B cell (primary cell): ENCODE results near the gene RAB3IP. TPM values are rescaled to one million over a fixed set of nuclear protein-coding genes. Genes with fewer than 3 reads are reported as not detected.

Experiments
- ATAC-seq: fragments of 200-7000 bp; cut with Tn5 transposase; one replicate; pipeline ENCODE4 v1.10.0; 2021; ENCODE audit warnings: low read depth, mild to moderate bottlenecking, moderate number of reproducible peaks, moderate library complexity
- CTCF ChIA-PET: fragments of 350-600 bp; sonication (Branson Sonifier 250); formaldehyde crosslinking; loops from one replicate; lab custom pipeline; 2021; ENCODE audit warnings: antibody characterized with exemption, inconsistent platforms; lab: Charles Lee
- POLR2A ChIA-PET: fragments of 350-600 bp; sonication (Branson Sonifier 250); formaldehyde crosslinking; loops from one replicate; lab custom pipeline; 2021; ENCODE audit warnings: antibody characterized with exemption; lab: Charles Lee
- DNase-seq: peaks from one replicate; pipeline ENCODE4 v3.0.0; 2013
- H2AFZ ChIP-seq: 2 replicates; pipeline ENCODE4 v1.6.1; 2012; ENCODE audit warnings: mild to moderate bottlenecking, low read depth, low read length; ENCODE audit not compliant: insufficient read depth, poor library complexity, severe bottlenecking
- H3K27ac ChIP-seq, 2 donors: 1 replicate in 1 of 2; 2 replicates in 1 of 2; pipeline ENCODE4 v1.5.1; 2012 to 2013; ENCODE audit warnings: low read length in 2 of 2, mild to moderate bottlenecking in 2 of 2, moderate library complexity in 1 of 2
- H3K27me3 ChIP-seq, 4 experiments: fragments of 200-600 bp in 1 of 4; sonication (generic) in 1 of 4; replicated peaks in 1 of 4; 1 replicate in 2 of 4; 2 replicates in 2 of 4; pipeline versions ENCODE4 v1.6.1 to v1.7.0; 2013 to 2016; ENCODE audit warnings: low read length in 3 of 4, mild to moderate bottlenecking in 2 of 4, mixed read lengths in 1 of 4, moderate library complexity in 1 of 4; ENCODE audit not compliant: insufficient read depth in 4 of 4, control insufficient read depth in 3 of 4; ENCODE audit errors: control extremely low read depth in 1 of 4
- H3K36me3 ChIP-seq, 2 experiments: replicated peaks in 1 of 2; 1 replicate in 1 of 2; 2 replicates in 1 of 2; pipeline versions ENCODE4 v1.6.1 to v1.7.1; 2013; ENCODE audit warnings: low read length in 1 of 2; ENCODE audit not compliant: insufficient read depth in 2 of 2, control insufficient read depth in 1 of 2; ENCODE audit errors: control extremely low read depth in 1 of 2, extremely low read depth in 1 of 2
- H3K4me1 ChIP-seq, 2 donors: fragments of 200-600 bp in 1 of 2; sonication (generic) in 1 of 2; 1 replicate in 1 of 2; 2 replicates in 1 of 2; pipeline versions ENCODE4 v1.5.1 to v1.6.1; 2013 to 2017; ENCODE audit warnings: low read length in 2 of 2; ENCODE audit not compliant: control insufficient read depth in 2 of 2, insufficient read depth in 2 of 2
- H3K4me2 ChIP-seq: replicated peaks from 2 replicates; pipeline ENCODE3; 2012; ENCODE audit warnings: mild to moderate bottlenecking, low read depth, low read length; ENCODE audit not compliant: poor library complexity, severe bottlenecking
- H3K4me3 ChIP-seq, 5 experiments: fragments of 200-600 bp in 1 of 5; sonication (generic) in 1 of 5; 1 replicate in 3 of 5; 2 replicates in 2 of 5; pipeline versions ENCODE4 v1.5.1 to v1.7.0; 2011 to 2016; ENCODE audit warnings: low read length in 4 of 5, mild to moderate bottlenecking in 4 of 5, low read depth in 2 of 5, control low read depth in 1 of 5, moderate library complexity in 1 of 5; ENCODE audit not compliant: insufficient read depth in 1 of 5; ENCODE audit errors: control extremely low read depth in 1 of 5, extremely low read depth in 1 of 5
- H3K79me2 ChIP-seq: fragments of 200-600 bp; sonication (generic); one replicate; pipeline ENCODE4 v1.6.0; 2016; ENCODE audit warnings: low read length; ENCODE audit not compliant: control insufficient read depth, insufficient read depth
- H3K9ac ChIP-seq: fragments of 200-600 bp; sonication (generic); 2 replicates; pipeline ENCODE4 v1.6.1; 2017; ENCODE audit warnings: mild to moderate bottlenecking, low read length, moderate library complexity
- H3K9me3 ChIP-seq, 3 donors: one replicate each; pipeline versions ENCODE4 v1.6.1 to v1.7.1; 2013; ENCODE audit warnings: low read length in 2 of 3; ENCODE audit not compliant: control insufficient read depth in 2 of 3, insufficient read depth in 1 of 3; ENCODE audit errors: control extremely low read depth in 1 of 3
- H4K20me1 ChIP-seq: 2 replicates; pipeline ENCODE4 v1.6.0; 2012; ENCODE audit warnings: mild to moderate bottlenecking, low read length; ENCODE audit not compliant: insufficient read depth, control insufficient read depth, poor library complexity, severe bottlenecking
- H3K27ac Mint-ChIP-seq: one replicate; pipeline ENCODE4 v1.8.0; 2021; ENCODE audit warnings: mixed read lengths
- H3K27me3 Mint-ChIP-seq: one replicate; pipeline ENCODE4 v1.8.0; 2021; ENCODE audit warnings: mixed read lengths
- H3K4me1 Mint-ChIP-seq: one replicate; pipeline ENCODE4 v1.8.0; 2021; ENCODE audit warnings: mixed read lengths
- H3K4me3 Mint-ChIP-seq: one replicate; pipeline ENCODE4 v1.8.0; 2021; ENCODE audit warnings: mixed read lengths
- H3K9me3 Mint-ChIP-seq: one replicate; pipeline ENCODE4 v1.8.0; 2022; ENCODE audit warnings: mixed read lengths; ENCODE audit not compliant: insufficient read depth
- EZH2 ChIP-seq: IDR thresholded peaks from 2 replicates; pipeline ENCODE4 v1.6.1; 2012; ENCODE audit warnings: borderline replicate concordance, low read depth, mild to moderate bottlenecking, moderate library complexity, low read length; ENCODE audit not compliant: insufficient read depth, poor library complexity, severe bottlenecking
- WGBS: methylation state at CpG from one replicate; pipeline ENCODE4 v1.1.5; 2013; ENCODE audit warnings: missing lambda C conversion rate; ENCODE audit not compliant: insufficient coverage; 5-methylcytosine and 5-hydroxymethylcytosine counted together
- intact Hi-C: fragments of 100-400 bp; cut with micrococcal nuclease; formaldehyde crosslinking; loops from one replicate; pipeline ENCODE4 v1.10.0; 2022
- polyA plus RNA-seq: library from polyadenylated mRNA; depleted of rRNA; stranded (reverse); fragments of >200 nt; gene quantifications from 2 replicates; pipeline ENCODE4 v1.2.3, GENCODE V29; 2012
- total RNA-seq, 2 donors: library from RNA; stranded (reverse); fragments of 120-200 nt in 1 of 2; gene quantifications; 1 replicate in 1 of 2; 2 replicates in 1 of 2; pipeline versions ENCODE4 v1.2.3 to v1.2.4, GENCODE V29; 2013 to 2022
- TF ChIP-seq, protein P1 (sequence below): fragments of 200-600 bp; IDR thresholded peaks from one replicate; pipeline ENCODE4 v1.8.0; 2022; ENCODE audit warnings: antibody characterized with exemption, mild to moderate bottlenecking

The RAB3IP gene
- total and polyA plus RNA-seq, 2 donors (not counting 1 experiment from before 2014, with no cell fraction given): 11.2 to 37.9 TPM

DNA sequence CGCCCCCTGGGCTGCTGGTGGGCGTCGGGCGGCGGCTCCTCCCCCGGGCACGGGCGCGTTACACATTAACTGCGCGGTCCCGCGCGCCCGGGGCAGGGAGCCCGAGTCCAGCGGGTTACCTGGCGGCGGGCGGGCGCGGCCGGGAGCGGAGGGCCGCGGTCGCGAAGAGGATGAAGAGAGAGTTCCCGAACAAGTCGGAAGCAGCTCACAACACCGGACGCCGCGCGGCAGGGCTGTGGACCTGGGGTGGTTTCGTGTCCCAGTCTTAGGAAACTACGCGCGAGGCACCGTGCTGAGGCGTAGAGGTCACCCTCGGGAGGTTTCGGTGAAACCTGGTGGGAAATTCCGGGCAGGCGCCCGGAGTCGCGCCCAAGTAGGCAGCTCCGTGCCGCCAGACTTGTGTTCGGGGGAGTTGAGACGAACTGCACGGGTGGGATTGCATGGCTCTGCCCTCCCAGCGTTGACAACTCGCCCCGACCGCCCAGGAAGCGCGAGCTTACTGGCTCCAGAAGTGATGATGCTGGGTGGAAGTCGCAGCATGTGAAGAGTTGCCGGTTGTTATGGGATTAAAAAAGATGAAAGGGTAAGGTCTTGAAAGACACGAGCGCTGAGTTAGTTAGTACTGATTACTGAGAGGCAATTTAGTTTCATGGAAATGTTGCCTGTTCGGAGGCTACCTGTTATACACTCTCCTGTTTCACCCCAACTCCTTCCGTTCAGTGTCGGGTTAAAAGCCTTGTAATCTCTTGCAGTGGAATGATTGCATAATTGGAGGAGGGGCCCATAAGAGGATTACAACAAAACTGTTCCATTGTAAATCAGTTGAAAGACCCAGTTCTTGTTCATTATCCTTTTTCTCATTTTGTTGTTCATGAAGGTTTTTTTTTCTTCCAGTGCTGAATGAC lies 879 bp downstream of the RAB3IP start:
- Histone ChIP-seq H3K27ac (peak overlapping the region; percentile 37 to 91), H3K27me3 (peaks cover 0 to 6% (median 0%) of the 10 kb centered on the region in 4 experiments), H3K9me3 (no peaks in the 10 kb centered on the region), H3K79me2 (peaks cover 25% of the 10 kb centered on the region), H3K4me1 (peaks cover 11 to 15% of the 10 kb centered on the region in 2 donors), H3K4me3 (peak overlapping the region; percentile 63 to 77 (median 70)), H3K4me2 (peak overlapping the region; percentile 78), H2AFZ (peak overlapping the region; percentile 72), H3K36me3 (no peaks in the 10 kb centered on the region), H3K9ac (peak overlapping the region; percentile 76), H4K20me1 (peaks cover 6% of the 10 kb centered on the region)
- Mint-ChIP-seq H3K9me3 (no peaks in the 10 kb centered on the region), H3K4me3 (peak overlapping the region; percentile 87), H3K4me1 (peaks cover 11% of the 10 kb centered on the region), H3K27me3 (peaks cover 4% of the 10 kb centered on the region), H3K27ac (peak overlapping the region; percentile 75)
- ChIA-PET CTCF (no interaction called here), POLR2A (no interaction called here)
- intact Hi-C loops: loop anchor here (1.0 to 5.0 kb wide), 8 partner anchors 269 to 1948 kb away; partner anchors contain the start of genes CNOT2, CPSF6, FRS2 and KCNMB4
- DNase-seq: peak; percentile 85
- ATAC-seq: peak; percentile 12
- under 1% methylated on average over 60 of the region's 66 CpGs for WGBS
- no peak for TF ChIP-seq EZH2
- TF ChIP-seq, protein P1, sequence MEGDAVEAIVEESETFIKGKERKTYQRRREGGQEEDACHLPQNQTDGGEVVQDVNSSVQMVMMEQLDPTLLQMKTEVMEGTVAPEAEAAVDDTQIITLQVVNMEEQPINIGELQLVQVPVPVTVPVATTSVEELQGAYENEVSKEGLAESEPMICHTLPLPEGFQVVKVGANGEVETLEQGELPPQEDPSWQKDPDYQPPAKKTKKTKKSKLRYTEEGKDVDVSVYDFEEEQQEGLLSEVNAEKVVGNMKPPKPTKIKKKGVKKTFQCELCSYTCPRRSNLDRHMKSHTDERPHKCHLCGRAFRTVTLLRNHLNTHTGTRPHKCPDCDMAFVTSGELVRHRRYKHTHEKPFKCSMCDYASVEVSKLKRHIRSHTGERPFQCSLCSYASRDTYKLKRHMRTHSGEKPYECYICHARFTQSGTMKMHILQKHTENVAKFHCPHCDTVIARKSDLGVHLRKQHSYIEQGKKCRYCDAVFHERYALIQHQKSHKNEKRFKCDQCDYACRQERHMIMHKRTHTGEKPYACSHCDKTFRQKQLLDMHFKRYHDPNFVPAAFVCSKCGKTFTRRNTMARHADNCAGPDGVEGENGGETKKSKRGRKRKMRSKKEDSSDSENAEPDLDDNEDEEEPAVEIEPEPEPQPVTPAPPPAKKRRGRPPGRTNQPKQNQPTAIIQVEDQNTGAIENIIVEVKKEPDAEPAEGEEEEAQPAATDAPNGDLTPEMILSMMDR: no peak

DNA sequence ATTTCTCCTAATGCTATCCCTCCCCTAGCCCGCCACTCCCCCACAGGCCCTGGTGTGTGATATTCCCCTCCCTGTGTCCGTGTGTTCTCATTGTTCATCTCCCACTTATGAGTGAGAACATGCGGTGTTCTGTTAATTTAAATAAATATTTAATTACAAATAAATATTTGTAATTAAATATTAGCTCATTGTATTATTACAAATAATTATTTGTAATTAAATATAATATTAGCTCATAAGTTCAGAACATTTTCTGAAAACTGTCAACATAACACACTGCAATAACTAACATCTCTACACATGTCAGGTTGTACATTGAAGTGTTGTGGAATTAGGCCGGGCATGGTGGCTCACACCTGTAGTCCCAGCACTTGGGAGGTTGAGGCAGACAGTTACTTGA lies 5.4 kb downstream of the RAB3IP start:
- H3K9me3 Mint-ChIP-seq: no peaks in the 10 kb centered on the region
- TF ChIP-seq, protein P1: no peak
- no peak for TF ChIP-seq EZH2
- POLR2A ChIA-PET: no interaction called here
- peaks cover 7% of the 10 kb centered on the region for H3K4me1 Mint-ChIP-seq
- CTCF ChIA-PET: interaction anchor here (0.6 to 1.1 kb wide), 3 partner anchors 9 to 385 kb away, joined by 3 to 4 read pairs (median 3); no protein-coding TSS in a partner anchor
- Histone ChIP-seq H3K9ac (no peak overlapping the region), H3K27me3 (no peaks in the 10 kb centered on the region), H3K4me2 (no peak overlapping the region), H4K20me1 (peaks cover 6% of the 10 kb centered on the region), H3K79me2 (peaks cover 30% of the 10 kb centered on the region), H3K36me3 (no peaks in the 10 kb centered on the region), H3K9me3 (no peaks in the 10 kb centered on the region), H3K27ac (no peak overlapping the region), H2AFZ (no peak overlapping the region), H3K4me3 (no peak overlapping the region), H3K4me1 (peaks cover 7 to 9% of the 10 kb centered on the region in 2 donors)
- ATAC-seq (no peak), DNase-seq (no peak)
- WGBS: no CpG with 5 or more reads among the region's 4 CpGs
- H3K27me3 Mint-ChIP-seq: no peaks in the 10 kb centered on the region
- no peak overlapping the region for H3K27ac Mint-ChIP-seq
- H3K4me3 Mint-ChIP-seq: no peak overlapping the region
- intact Hi-C loops: no loop called here
